GM19455 (cell line): ENCODE data around the gene SNCAIP.
"Not testable (repeated sequence)": the region's sequence is repeated elsewhere in the genome, so short reads cannot be mapped to it uniquely, and the experiment has no call there.

Source experiments
- ATAC-seq: cut with Tn5 transposase; IDR thresholded peaks from one replicate; pipeline ENCODE4 v1.9.1; 2021; ENCODE audit not compliant: unreplicated experiment

SNCAIP gene

GRCh38 chr5:122312591-122313406, 762 bp downstream of the SNCAIP start:
- ATAC-seq = no peak

GRCh38 chr5:122314036-122314435, 2.0 kb downstream of the SNCAIP start:
- no peak for ATAC-seq

GRCh38 chr5:122315521-122315920, 3.5 kb downstream of the SNCAIP start:
- no peak for ATAC-seq

- ATAC-seq = no peak
These were observed 4.6 kb downstream of the SNCAIP start for GRCh38 chr5:122316656-122317055.

GRCh38 chr5:122319897-122320296, 7.9 kb downstream of the SNCAIP start:
- no peak for ATAC-seq

- no peak for ATAC-seq
These were observed 9.9 kb downstream of the SNCAIP start for GRCh38 chr5:122321921-122322320.

- ATAC-seq = no peak
These were observed 10.9 kb downstream of the SNCAIP start for GRCh38 chr5:122322801-122323548.

GRCh38 chr5:122323738-122324137, 11.7 kb downstream of the SNCAIP start:
- no peak for ATAC-seq

- ATAC-seq = no peak
These were observed 15.1 kb downstream of the SNCAIP start for GRCh38 chr5:122327110-122327509.

- ATAC-seq = no peak
These were observed 18.8 kb downstream of the SNCAIP start for GRCh38 chr5:122330881-122331280.

GRCh38 chr5:122332599-122333555, 20.8 kb downstream of the SNCAIP start:
- no peak for ATAC-seq

- no peak for ATAC-seq
These were observed 21.5 kb downstream of the SNCAIP start for GRCh38 chr5:122333564-122333963.

GRCh38 chr5:122339591-122339990, 27.6 kb downstream of the SNCAIP start:
- ATAC-seq = no peak

GRCh38 chr5:122341087-122341486, 29.1 kb downstream of the SNCAIP start:
- ATAC-seq = no peak

- ATAC-seq = no peak
These were observed 30.2 kb downstream of the SNCAIP start for GRCh38 chr5:122342256-122342655.

GRCh38 chr5:122346897-122347581, 35.0 kb downstream of the SNCAIP start:
- ATAC-seq = no peak

- ATAC-seq = no peak
These were observed 38.5 kb downstream of the SNCAIP start for GRCh38 chr5:122350496-122350895.

- ATAC-seq = no peak
These were observed 39.5 kb downstream of the SNCAIP start for GRCh38 chr5:122351416-122352157.

GRCh38 chr5:122352331-122352730, 40.3 kb downstream of the SNCAIP start:
- ATAC-seq = no peak

GRCh38 chr5:122353361-122353760, 41.3 kb downstream of the SNCAIP start:
- not testable (repeated sequence) for ATAC-seq
